ENCODE measurements around the gene MAT2A.
"Not testable (repeated sequence)": the region's sequence is repeated elsewhere in the genome, so short reads cannot be mapped to it uniquely, and the experiment has no call there.

Gene MAT2A

DNA sequence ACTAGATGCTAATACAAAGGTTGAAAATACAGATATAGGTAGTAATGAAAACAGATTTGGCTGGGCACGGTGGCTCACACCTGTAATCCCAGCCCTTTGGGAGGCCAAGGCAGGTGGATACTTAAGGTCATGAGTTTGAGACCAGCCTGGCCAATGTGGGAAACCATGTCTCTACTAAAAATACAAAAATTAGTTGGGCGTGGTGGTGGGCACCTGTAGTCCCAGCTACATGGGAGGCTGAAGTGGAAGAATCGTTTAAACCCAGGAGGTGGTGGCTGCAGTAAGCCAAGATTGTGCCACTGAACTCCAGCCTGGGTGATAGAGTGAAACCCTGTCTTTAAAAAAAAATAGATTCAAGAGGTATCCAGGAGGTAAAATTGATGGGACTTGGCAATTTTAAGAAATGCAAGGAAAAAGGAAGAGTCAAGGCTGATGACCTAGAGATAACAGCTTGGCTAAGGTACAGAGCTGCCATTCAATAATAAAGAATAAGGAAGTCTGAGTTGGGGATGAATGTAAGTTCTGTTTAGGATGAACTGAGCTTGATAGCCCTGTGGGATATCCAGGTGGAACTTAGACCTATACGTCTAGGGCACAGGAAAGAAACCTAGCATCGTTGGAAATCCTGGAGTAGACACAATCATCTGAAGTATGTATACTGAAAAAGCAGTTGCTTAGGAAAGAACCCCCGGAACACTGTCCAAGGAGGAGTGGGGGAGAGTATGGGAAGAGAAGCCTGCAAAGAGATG is 9.1 kb downstream of the MAT2A start:
- no peak for DNase-seq

DNA sequence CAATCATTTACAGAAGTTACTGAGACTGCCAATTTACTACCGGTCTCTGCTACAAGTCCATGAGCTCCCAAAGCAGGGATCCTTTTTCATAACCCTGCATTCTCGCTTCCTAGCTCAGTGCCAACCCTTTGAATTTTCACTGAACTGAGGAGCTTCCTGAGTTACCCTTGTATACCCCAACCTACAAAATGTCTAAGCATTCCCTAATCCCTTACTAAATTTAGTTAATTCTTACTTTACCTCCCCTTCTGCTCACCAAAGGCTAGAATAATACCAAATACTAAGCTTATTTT is 9.6 kb downstream of the MAT2A start:
- no peak for DNase-seq

DNA sequence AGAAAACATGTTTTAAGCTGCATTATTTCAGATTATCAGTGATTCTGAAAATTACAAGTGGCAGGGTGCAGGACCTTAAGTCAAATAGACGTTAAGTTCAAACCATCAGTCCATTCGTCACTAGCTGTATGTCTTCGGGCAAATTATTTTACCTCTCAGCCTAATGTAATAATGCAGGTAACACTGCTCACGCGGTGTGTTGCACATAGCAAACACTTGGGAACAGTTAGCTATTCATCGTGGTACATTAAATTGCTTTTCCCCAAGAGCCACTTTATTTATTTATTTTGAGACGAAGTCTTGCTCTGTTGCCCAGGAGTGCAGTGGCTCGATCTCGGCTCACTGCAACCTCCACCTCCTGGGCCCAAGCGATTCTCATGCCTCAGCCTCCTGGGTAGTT is 10.1 kb downstream of the MAT2A start:
- DNase-seq: no peak

DNA sequence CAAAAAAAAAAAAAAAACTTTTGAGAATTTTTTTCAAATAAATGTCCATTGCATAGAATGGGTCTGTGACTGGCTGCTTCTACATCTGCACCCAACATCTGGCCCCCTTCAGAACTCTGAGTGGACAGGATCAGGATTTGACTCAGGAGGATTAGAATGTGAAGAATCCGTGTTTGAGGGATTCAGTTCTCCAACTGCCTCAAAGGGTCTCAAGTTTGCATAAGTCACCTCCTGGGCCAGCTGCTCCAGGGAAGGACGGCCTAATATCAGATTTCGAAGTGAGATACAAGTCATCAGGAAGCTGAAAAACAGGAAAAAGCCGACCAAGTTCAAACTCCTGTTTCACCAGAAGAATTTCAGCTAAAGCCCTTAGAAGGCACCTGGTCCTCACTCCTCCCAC is 10.9 kb downstream of the MAT2A start:
- no peak for DNase-seq

DNA sequence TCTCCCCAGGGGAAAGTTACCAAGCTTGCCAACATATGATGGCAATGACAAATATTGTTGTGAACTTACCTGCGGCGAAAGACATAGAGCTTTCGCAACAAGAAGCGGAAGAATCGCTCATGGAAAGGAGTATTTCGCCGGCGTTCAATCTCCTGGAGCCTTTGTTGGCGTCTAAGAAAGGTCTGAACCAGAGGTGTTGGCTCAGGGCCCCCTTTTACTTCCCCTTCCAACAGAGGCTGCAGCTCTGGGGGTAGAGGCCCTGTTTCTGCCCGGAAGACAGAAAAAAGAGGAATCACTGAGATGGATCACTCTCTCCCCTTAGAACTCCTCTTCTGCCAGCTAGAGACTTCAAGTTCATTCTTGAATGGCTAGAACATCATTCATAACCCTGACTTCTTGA is 11.5 kb downstream of the MAT2A start:
- DNase-seq: no peak

DNA sequence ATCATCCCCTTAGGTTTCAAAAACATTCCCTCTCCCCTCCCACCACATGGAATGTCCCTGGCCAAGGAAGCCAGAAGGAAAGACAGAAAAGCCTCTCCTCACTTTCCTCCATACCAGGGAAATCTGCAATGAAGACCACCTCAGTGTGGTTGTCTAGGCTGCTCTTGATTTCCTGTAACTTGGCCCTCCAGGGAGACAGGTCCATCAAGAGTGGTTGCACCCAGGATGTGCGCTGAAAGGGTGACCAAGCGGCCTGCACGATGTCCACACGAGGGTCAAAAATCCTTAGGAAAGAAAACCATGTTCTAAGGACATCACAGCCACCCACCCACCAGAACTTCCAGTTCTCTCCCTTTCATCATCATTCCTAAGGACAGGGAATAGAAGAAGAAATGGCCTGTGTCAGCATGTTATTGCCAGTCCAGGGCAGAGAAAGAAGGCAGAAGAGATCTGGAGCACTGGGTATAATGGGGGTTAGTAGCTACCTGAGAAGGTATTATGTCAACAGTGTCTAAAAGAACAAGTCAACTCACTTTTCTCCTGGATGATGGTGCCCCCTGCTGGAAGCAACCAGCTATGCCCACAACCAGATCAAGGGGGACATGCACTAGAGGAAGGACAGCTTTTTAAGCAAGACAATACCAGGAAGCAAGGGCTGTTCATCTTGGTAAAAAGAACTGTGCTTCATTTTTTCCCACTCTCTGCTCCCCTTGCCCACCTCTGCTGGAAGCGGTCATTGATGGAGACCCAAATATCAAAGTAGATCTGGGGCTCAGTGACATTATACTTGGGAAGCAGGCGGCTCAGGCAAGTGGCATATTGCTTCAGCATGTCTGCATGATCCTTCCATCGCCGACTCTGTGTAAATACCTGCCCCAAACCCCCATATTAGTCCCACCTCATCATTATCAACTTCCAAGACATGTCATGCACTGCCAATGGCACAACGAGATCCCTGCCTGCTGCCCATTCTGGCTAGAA is 13.0 kb downstream of the MAT2A start:
- DNase-seq: peak; percentile 50

DNA sequence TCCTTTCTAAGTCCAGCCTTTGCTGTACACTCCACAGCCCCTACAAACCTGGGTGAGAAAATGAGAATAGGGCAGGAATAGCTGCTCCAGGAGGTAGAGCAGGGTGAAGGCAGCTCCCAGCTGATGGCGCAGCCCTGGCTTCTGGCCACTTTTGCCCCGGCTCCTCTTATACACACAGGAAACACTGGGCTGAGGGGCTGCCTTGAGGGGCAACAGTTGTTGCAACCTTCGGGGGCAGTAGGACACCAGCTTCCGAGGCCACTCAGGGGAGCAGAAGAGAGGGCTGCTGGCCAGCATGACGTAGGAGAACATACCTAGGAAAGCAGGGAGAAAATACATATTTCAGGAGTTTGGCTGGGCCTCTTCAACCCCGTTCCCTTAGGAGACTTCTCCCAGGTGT is 14.2 kb downstream of the MAT2A start:
- DNase-seq: no peak

DNA sequence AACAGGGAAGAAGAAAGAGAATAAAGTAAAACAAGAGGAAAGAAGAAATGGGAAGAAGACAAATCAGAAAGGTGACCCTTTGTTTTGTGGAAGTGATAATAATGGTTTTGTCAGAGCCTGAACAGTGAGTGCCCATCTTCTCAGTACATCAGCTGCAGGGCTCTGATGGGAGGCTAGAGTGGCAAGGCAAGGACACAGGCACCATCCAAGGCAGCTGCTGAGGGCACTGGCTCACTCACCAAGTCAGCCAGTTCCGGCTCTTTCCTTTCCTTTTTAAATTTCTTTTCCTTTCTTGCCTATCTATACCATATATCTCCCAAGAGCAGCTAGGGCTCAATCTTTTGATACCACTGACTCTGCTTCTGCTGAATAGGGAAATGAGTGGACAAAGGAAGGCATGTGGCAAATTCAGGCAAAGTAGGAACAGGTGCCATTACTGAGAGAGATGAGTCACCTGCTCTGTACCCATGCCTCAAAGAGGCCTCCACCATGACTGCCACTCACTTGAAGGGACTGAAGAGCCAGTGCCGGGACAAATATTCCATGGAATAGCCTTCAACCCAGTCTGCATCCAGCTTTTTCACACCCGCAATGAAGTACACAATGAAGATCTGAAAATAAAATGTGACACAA is 16.1 kb downstream of the MAT2A start:
- no peak for DNase-seq

DNA sequence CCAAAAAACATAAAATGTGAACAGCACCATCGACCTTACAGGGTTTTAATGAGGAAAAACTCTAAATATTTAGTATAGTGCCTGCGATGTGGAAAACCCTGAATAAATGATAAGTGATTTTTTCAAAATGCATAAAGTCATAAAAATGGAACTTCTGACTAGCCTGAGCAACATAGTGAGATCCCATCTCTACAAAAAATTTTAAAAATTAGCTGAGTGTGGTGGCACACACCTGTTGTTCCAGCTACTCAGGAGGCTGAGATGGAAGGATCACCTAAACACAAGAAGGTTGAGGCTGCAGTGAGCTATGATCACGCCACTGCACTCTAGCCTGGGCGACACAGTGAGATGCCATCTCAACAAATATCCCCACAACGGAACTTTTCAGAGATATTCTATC is 18.2 kb downstream of the MAT2A start:
- no peak for DNase-seq

DNA sequence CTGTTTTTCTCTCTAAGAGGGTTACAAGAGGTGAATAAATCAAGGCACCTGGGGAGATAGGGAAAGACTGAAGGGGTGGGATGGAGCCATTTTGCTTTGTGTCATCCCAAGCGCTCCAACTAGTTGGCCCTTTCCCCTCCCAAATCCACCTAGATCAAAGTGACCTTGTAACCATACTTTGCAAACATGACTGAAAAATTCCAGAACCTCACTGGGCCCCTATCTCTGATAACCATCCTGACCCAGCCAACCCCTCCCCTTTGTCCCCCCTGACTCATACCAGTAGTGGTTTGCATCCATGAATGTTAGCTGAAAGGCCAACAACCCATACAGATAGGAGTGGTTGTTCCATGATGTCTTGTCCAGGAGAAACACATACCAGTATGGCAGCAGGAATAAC is 19.2 kb downstream of the MAT2A start:
- no peak for DNase-seq

DNA sequence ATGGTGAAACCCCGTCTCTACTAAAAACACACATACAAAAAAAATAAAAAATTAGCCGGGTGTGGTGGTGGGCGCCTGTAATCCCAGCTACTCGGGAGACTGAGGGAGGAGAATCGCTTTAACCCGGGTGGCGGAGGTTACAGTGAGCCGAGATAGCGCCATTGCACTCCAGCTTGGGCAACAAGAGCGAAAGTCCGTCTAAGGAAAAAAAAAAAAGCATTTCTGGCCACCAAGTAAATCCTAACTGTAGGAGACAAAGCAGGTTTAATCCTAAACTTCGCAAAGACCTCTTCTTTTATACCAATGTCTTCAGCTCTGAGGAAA is 21.4 kb downstream of the MAT2A start:
- DNase-seq: not testable (repeated sequence)

DNA sequence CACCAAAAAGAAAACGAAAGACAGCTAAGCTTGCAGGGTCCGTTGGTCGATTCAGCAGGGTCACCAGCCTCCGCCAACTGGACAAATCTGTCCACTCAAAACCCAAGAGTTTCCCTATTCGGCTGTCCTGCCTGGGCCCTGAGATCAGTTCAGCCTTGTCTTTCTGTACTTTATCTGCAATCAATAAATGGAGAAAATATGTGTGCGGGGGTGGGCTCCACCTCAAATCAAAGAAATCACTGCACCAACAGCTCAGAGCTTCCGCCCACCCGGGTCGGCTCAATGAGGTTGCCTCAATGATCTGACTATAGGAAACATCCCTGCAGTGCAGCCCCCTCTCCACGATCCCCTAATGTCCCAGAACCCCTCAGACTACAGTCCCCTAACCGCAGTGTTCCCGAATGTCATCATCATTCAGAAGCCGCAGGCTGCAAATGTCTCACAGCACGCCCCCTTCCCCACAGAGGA is 21.9 kb downstream of the MAT2A start:
- no peak for DNase-seq

DNA sequence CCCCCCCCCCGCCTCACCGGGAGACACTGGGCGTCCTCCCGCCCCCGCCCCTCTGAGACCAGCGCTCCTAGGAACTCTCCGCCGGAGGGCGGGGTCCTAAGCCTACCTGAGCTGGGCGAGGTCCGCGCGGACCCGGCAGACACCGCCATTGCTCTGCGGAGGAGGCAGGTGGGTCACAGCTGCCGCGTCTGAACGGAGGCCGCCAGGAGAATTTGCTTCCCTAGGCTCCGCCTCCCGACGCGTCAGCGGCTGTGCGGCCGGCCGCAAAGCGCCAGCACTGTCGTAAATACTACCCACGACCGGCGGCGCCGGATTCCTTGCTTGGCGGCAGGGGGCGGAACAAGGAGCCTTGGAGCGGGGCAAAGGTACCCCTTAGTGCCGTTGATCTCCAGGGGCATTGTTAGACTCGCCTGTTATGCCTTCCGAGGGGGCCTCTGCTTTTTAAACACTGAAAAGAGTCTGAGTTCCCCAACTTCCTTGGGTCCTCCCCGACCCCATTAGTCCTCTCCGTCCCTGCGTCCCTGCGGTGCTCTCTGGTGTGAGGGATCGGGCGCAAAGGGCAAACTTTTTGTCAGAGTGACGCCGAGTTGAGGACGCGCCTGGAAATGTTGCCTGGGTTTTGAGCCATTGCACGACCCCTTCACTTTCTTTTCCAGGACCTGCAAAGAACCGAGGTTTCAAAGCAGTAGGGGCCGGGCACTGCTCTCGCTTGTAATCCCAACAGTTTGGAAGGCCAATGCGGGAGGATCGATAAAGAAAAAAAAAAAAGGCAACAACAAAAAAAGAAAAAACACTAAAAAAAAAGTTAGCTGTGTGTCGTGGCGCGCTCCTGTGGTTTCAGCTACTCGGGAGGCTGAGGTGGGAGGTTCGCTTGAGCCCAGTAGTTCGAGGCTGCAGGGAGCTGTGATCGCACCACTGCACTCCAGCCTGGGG is 22.6 kb downstream of the MAT2A start, which contains the start of gene GGCX:
Gene GGCX (minus strand): TSS at position 214 of the 933 bp plus-strand sequence. CDS start 65 bp downstream, at position 149.
- peak; percentile 82 for DNase-seq

DNA sequence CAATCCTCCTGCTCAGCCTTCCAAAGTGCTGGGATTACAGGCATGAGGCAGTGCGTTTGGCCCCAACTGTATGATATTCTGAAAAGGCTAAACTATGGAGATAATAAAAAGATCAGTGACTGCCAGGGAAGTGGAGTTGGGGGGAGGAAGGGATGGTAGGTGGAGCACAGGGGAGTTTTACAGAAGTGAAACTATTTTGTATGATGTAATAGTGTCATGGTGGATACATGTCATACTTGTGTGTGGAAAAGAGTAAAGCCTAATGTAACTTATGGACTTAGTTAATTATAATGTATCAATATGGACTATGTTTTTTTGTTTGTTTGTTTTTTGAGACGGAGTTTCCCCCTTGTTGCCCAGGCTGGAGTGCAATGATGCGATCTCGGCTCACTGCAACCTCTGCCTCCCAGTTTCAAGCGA is 25.2 kb downstream of the MAT2A start:
- DNase-seq: no peak

DNA sequence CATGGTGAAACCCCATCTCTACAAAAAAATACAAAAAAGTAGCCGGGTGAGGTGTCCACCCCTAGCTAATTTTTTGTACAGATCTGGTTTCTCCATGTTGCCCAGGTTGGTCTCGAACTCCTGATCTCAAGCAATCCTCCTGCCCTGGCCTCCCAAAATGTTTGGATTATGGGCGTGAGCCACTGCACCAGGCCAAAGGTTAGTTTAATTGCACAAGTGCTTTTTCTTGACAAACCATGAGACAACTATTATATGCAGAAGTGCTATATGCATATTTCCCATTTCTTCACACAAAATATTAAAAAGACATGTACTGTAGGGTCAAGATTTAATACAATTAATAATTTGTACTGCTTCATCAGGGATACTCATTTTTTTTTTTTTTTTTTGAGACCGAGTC is 27.3 kb downstream of the MAT2A start:
- DNase-seq: no peak

DNA sequence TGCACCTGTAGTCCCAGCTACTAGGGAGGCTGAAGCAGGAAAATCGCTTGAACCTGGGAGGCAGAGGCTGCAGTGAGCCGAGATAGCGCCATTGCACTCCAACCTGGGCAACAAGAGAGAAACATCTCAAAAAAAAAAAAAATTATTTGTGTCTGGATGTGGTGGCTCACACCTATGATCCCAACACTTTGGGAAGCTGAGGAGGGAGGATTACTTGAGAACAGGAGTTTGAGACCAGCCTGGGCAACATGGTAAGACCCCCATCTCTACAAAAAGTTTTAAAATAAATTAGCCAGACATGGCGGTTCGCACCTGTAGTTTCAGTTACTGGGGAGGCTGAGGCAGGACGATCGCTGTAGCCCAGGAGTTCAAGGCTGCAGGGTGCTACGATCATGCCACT is 36.8 kb downstream of the MAT2A start:
- no peak for DNase-seq

DNA sequence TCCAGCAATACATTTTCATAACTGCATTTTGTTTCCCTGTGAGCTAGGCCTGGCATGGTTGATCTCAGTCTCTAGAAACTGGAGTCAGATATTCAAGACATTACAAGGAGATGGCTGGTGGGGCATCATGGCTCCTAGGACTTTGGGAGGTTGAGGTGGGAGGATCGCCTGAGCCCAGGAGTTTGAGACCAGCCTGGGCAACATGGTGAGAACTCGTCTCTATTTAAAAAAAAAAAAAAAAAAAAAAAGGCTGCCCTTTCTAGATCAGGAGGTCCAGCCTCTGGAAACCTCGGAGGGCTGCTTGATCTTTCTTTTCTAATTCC is 38.1 kb downstream of the MAT2A start:
- DNase-seq: no peak

DNA sequence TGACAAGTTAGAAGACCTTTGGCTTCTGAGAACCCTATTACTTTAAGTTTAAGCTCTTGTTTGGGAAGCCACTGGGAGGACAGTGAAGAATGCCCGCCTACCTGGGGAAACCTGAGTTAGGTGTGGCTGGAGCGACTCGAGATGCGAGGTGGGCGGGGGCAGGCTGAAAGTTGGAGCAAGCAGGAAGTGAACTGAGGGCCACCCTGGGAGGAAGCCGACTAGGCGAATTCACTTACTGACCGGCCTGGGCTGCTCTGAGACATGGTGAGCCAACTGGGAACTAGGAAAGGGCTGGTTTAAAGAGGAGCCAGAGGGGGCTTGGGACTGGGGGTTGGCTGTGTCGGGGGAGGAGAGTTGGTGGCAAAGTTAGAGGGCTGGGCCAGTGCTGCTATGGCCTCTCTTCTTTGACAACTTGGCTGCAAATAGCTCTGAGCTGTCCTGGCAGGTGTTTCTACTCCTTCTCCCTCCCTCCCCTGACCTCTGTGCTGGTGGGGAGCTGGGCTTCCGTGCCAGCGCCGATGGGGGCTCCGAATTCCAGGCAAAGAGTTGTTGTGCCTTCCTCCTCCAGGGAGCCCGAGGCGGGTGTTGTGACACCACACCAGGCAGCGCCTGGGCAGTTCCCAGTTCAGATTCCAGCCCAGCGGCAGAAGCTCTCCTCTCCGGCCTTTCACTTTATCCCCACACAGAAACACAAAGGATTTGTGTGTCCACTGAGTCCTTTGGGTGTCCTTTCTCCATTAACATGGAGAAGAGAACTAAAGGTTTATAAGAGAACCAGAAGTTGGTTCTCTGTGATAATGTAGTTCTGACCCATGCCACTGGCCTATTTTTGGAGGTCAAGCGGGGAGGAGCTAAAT is 38.6 kb downstream of the MAT2A start, which contains the start of gene VAMP8:
Gene VAMP8 (plus strand): TSS at position 201 of the 857 bp plus-strand sequence. CDS start 61 bp downstream, at position 262.
- DNase-seq: no peak

DNA sequence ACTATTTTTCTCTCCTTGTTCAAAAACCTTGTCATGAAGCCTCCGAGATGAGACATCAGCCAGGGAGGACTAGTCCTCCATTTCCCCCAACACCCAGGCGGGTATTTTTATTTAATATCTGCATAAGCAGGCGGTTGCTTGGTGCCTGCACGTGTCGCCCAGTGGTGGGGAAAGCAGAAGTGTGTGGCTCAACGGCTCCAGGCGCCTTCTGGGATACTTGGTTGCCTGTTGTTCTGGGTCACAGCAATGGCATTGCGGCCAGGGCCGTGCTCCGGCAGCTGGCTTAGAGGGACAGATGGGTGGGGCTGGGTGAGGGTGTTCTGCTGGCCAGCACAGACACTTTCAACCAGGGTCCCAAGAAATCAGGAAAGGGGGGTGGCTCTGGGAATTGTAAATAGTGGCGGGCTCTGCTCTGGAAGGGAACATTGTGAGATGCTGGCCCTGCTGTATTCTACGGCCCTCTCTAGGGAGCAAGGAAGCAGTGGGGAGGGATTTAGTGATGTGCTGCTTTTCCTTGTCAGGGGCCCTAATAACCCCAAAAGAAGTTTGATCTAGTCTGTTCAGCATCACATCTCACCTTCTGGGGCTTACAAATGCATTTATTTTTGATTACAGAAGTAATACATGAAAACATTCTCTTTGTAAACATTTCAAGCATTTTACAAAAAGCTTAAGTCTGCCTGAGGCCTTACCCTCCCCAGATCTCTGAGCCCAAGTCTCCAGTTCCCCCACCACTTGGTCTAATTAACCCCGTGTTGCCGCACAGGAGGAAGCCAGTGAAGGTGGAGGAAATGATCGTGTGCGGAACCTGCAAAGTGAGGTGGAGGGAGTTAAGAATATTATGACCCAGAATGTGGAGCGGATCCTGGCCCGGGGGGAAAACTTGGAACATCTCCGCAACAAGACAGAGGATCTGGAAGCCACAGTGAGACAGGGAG is 39.5 kb downstream of the MAT2A start:
- no peak for DNase-seq

DNA sequence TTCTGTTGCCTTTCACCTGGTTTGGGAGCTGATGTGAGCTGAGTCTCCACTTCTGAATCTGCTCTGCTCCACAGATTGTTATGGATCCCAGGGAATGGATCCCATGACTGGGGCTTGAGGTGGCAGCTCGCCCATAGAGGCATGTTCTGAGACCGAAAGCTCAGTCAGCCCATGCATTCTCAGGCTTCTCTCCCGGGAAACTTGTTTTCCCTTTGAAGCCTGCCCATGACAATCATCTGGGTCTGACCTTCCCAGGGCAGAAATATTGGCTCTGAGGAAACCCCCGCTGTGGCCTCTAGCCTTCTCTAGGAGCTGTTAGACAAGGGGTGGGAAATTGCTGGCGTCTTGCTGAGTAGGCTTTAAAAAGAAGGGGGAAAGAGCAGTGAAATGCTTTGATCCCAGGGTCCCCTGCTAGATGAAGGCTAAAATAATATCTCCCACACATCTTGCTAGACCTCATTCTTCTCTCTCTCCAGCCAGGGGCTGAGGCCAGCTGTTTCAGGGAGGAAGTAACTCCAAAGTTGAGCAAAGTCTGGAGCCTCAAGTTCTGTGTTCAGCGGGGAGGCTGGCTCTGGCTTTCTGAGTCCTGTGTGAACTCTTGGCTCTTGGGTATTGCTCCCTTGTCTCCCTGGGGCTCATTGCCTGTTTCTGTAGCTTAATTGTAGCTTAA is 40.4 kb downstream of the MAT2A start:
- DNase-seq: no peak

Measured in T1000 (cell line).